Sigmoid colon (tissue), 4 donors: ENCODE data around the gene NOL4L.

Source experiments
- POLR2AphosphoS5 ChIP-seq, 4 donors: sonication (generic); formaldehyde crosslinking; IDR thresholded peaks; one replicate each; pipeline ENCODE4 v1.6.1; 2017; ENCODE audit warnings: antibody characterized with exemption in 4 of 4
- TF ChIP-seq, protein P1 (sequence below), 4 experiments: fragments of 450-650 bp in 3 of 4; fragments of 200-600 bp in 1 of 4; IDR thresholded peaks; one replicate each; pipeline ENCODE4 v1.5.1; 2016 to 2019; ENCODE audit warnings: antibody characterized with exemption in 4 of 4, mild to moderate bottlenecking in 3 of 4, moderate library complexity in 2 of 4

DNA sequence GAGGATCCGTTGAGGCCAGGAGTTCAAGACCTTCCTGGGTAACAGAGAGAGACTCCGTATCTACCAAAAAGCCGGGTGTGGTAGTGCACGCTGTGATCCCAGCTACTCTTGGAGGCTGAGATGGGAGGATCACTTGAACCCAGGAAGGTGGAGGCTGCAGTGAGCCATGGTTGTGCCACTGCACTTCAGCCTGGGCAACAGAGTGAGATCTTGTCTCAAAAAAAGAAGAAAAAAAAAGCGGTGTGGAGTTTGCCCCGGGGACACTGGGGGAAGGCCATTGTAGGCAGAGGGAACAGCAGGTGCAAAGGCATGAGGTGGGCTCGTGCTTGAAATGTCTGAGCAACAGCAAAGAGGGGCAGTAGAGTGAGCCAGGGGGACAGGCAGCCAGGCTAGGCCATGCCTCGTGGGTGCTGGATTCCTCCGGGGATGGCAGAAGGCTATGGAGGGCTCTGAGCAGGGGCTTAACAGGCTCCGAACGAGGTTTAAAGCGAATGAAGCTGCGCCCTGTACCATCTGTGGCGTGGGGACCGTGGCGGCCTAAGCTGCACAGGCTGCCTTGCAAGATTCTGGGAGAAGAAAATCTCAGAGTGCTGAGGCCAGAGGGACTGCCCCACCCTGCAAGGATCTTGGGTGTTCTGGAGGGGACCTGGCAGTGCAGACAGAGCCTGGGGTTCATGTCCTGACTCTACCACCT lies 36.9 kb upstream of the NOL4L start:
- TF ChIP-seq, protein P1, sequence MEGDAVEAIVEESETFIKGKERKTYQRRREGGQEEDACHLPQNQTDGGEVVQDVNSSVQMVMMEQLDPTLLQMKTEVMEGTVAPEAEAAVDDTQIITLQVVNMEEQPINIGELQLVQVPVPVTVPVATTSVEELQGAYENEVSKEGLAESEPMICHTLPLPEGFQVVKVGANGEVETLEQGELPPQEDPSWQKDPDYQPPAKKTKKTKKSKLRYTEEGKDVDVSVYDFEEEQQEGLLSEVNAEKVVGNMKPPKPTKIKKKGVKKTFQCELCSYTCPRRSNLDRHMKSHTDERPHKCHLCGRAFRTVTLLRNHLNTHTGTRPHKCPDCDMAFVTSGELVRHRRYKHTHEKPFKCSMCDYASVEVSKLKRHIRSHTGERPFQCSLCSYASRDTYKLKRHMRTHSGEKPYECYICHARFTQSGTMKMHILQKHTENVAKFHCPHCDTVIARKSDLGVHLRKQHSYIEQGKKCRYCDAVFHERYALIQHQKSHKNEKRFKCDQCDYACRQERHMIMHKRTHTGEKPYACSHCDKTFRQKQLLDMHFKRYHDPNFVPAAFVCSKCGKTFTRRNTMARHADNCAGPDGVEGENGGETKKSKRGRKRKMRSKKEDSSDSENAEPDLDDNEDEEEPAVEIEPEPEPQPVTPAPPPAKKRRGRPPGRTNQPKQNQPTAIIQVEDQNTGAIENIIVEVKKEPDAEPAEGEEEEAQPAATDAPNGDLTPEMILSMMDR (IDR thresholded peaks at IDR 0.05): no peak
- TF ChIP-seq POLR2AphosphoS5 (IDR thresholded peaks at IDR 0.05): no peak
